Measurements from ENCODE around the gene VTI1A.
"Not testable (repeated sequence)": the region's sequence is repeated elsewhere in the genome, so short reads cannot be mapped to it uniquely, and the experiment has no call there.

The VTI1A gene

GRCh38 chr10:112446855-112447619, at the start of gene VTI1A, which contains the start of gene ZDHHC6:
Gene VTI1A, plus strand, starts transcription at chr10:112447215. Its CDS starts 159 bp downstream, at chr10:112447374.
Gene ZDHHC6, minus strand, starts transcription at chr10:112446914. Its CDS starts 1,478 bp downstream, at chr10:112445436.
- peak; percentile 71 to 79 for DNase-seq (ENCODE audit: low read depth in 2 of 2)

GRCh38 chr10:112397592-112397991, 49.4 kb upstream of the VTI1A start:
- no peak for DNase-seq (ENCODE audit: low read depth in 2 of 2)

DNA sequence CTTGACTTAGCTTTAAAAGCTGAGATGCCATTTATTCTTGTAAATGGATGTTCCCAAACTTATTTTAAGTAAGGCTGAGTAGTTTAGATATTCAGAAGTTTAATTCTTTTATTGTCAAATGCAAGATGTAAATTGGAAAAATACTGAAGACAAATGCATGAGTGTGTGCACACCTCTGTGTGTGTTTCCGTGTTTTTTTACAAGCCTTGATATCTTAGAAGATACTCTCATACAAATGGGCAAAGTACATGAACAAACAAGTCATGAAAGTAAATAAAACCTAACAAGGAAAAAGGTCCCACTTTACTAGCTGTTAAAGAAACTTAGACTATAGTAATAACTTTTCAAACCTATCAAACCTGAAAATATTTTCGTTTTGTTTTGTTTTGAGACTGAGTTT, 44.1 kb upstream of the VTI1A start:
- no peak for DNase-seq (ENCODE audit: low read depth in 2 of 2)

DNA sequence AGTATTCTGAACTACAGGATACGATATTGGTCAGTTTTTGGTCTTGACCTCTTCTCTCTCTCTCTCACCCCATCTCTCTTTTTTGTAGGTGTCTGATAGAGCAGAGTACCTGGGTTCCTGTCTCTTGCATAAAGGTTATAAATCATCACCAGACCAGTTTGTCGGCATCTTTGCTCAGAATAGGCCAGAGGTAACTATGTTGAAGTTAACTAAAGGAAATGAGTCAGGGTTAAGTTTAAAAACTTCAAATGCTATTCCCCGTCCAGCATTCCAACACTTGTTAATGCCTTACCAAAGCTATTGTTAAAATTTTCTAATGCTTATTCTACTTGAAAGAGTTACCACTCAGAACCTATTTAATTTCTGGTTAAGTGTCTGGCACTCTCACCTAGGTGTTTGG, 42.4 kb upstream of the VTI1A start:
- no peak for DNase-seq (ENCODE audit: low read depth in 2 of 2)

GRCh38 chr10:112406806-112407205, 40.2 kb upstream of the VTI1A start:
- DNase-seq (ENCODE audit: low read depth in 2 of 2), result not testable (repeated sequence)

GRCh38 chr10:112407696-112408095, 39.3 kb upstream of the VTI1A start:
- DNase-seq (ENCODE audit: low read depth in 2 of 2), result no peak

DNA sequence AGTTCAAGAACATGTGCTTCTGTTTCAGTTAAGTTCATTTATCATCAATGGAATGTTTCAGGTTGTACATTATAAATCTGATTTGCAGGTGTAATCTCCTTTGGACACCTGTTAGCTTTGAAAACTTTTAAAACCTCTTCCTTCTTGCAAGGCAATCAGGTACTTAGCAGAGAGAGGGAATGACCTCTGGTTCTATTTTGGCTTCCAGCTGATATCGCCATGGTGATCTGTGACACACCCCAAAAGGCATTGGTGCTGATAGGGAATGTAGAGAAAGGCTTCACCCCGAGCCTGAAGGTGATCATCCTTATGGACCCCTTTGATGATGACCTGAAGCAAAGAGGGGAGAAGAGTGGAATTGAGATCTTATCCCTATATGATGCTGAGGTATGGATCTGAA, 37.7 kb upstream of the VTI1A start:
- DNase-seq (ENCODE audit: low read depth in 2 of 2), result no peak

DNA sequence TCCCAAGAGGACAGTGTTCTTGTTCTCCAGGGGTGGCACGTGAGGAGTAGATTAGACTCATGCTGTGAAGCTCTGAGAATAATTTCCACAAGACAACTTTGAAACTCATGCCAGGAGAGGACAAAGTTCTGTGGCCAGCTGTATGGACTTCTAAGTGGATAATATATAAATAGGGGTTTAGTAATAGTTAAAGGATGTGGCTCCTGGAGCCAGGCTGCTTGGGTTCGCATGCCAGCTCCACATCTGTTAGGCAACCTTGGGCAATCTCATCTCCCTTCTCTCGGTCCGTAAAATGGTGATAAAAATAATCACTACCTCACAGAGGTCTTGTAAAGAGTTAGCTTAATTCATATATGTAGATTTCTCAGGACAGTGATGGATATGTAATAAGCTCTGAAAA, 37.3 kb upstream of the VTI1A start:
- DNase-seq (ENCODE audit: low read depth in 2 of 2), result no peak

GRCh38 chr10:112412696-112413095, 34.3 kb upstream of the VTI1A start:
- DNase-seq (ENCODE audit: low read depth in 2 of 2), result no peak

GRCh38 chr10:112421731-112422130, 25.3 kb upstream of the VTI1A start:
- DNase-seq (ENCODE audit: low read depth in 2 of 2), result no peak

DNA sequence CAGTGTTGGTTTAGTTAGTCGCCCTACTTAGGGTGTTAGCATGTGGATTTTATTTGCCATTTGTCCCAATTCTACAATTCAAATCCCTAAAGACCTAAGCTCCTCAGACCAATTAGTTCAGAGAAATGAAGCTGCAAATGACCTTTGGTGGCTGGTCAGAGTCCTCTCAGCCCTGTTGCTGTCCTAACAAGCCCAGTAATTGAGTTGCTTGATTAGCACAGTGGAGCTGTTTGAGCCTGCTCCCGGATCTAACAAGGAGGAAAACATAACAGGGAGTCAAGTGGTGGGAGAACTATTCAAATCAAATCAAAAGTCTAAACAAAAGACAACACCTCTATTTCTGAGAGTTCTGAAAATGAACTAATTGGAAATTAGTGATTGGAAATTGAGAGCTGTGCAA, 22.4 kb upstream of the VTI1A start:
- no peak for DNase-seq (ENCODE audit: low read depth in 2 of 2)

- no peak for DNase-seq (ENCODE audit: low read depth in 2 of 2)
Observed at GRCh38 chr10:112426111-112426510, 20.9 kb upstream of the VTI1A start.

DNA sequence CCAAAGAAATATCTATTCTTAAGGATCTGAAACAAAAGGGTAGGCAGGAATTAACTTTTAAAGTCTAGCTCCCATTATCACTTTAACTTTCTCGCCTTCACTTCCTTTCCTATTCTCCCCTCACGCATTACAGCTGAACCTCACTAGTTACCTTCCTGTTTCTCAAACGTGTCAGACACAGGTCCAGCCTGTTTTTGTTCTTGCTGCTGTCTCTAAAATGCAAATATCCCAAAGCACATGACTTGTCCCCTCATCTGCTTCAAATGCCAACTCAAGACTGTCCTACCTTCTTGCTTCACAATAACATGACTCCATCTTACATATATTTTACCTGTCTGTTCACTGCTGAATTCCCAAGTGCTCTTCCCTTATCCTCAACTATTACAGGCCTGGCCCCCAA, 17.9 kb upstream of the VTI1A start:
- no peak for DNase-seq (ENCODE audit: low read depth in 2 of 2)

- DNase-seq (ENCODE audit: low read depth in 2 of 2), result no peak
Observed at GRCh38 chr10:112429654-112430230, 17.3 kb upstream of the VTI1A start.

DNA sequence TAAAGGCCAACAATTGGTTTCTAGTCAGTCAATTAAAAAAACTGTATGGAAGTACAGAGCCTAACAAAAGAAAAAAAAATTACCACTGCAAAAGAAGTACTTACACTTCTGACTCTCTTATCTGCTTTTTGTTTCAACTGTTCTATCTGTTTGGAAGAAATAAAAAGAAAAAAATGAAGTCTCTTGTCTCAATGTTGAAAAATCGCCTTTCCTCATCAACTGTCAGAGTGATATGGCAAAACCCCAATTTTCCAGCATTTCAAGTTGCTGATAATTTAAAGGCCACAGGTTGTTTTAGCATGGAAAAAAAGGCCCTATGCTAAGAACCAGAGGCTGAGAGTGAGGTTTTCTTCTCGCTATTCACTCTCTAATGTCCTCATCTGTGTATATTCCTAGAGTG, 13.9 kb upstream of the VTI1A start:
- DNase-seq (ENCODE audit: low read depth in 2 of 2), result no peak

DNA sequence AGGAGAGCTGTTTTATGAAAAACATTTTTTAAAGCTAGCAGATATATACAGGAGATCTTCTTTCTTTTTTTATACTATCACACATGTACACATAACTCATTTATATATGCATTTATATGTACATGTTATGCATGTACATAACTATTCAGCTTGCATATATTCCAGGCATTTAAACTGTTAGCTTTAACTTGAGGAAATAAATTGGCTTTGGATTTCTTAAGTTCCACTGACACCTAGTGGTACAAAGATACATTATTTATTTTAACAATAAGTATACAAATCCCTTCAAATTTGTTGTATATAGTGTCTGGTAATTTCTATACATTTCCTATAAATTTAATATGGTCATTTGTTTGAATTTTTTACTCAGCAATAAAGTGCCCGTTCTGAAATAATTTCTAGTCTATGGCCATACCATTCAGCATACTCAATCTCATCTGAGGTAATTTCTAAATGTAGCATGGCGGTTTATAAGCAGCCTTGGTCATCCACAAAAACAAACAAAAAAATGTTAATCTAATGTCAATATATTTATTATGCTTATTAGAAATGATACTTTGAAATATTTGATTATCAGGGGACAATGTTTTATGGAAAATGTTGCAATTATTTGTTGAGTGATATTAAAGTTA, 11.9 kb upstream of the VTI1A start:
- no peak for DNase-seq (ENCODE audit: low read depth in 2 of 2)

GRCh38 chr10:112438356-112438755, 8.7 kb upstream of the VTI1A start:
- no peak for DNase-seq (ENCODE audit: low read depth in 2 of 2)

DNA sequence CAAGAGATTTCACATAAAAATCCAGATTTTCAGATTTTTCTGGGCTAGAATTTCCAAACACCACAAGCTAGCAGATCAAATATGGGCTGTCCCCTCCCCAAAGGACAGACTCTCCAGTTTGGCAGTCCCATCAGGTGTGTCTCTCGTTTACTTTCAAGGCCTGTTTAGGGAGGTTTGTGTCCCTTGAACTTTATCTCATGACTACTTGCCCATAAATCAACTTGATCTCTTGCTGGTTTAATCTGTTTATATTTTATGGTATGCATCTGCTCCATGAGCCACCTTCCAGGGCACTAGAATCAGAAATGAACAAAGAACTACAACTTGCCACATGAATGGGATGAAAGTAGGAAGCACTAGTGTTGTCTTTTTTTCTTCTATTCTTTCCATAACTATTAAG, 5.5 kb upstream of the VTI1A start:
- no peak for DNase-seq (ENCODE audit: low read depth in 2 of 2)

- no peak for DNase-seq (ENCODE audit: low read depth in 2 of 2)
Observed at GRCh38 chr10:112442063-112442462, 5.0 kb upstream of the VTI1A start.

DNA sequence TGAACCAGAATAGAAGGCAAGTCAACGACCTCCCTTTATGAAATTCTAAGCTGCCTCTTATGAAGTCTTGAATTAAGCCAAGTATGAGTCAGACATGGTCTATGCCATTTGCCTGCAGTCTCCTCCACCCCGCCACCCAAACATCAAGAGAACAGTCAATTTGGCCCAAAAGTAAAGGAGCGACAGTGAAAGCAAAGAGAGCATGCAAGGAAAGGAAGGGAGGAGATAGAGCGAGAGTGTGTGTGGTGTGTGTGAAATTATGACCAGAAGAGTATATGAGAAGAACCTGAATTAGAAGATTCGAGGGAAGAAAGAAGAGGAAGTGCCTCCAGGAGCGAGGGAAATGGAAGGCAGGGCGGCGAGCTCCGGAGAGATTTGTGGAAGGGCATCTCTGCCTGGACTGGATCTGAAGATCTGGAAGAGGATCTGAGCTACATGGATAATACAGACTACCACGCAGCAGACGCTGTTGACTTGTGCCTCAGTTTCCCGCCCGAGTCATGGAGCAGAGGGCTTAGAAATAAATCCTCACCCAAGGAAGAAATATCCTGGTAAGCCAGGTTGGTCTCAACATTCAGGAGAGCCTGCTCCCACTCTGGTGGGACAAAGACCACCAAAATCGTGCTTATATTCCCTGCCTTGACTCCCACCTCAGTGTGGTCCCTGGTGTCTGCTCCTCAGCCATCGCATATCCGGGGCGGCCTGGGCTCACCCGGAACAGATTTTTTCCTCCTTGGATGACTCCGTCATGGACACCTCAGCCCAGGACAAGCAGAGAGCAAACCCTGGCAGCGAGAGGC, 760 bp upstream of the VTI1A start:
- no peak for DNase-seq (ENCODE audit: low read depth in 2 of 2)

- no peak for DNase-seq (ENCODE audit: low read depth in 2 of 2)
Observed at GRCh38 chr10:112447620-112447928, 559 bp downstream of the VTI1A start.

DNA sequence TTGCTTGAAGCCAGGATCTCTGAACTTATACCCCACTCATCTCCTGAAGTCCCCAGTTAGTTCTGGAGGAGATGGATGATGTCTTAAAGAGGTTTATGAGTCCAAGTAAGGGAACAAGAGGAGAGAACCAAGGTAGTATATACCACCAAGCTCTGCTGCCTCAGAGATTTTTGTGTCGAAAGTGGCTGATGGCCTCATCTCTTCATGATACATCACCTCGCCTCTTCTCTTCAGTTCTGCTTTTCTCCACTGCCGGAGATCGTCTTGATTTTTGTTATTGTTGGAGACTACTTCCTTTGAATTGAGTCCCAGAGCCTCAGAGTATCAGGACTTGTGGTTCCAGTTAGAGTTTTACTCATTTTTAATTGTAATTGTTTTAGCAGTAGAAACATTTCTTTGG, 1.9 kb downstream of the VTI1A start:
- DNase-seq (ENCODE audit: low read depth in 2 of 2), result no peak
